Measurements from ENCODE around the gene MUC5AC.
"Not testable (repeated sequence)": the region's sequence is repeated elsewhere in the genome, so short reads cannot be mapped to it uniquely, and the experiment has no call there.

DNA sequence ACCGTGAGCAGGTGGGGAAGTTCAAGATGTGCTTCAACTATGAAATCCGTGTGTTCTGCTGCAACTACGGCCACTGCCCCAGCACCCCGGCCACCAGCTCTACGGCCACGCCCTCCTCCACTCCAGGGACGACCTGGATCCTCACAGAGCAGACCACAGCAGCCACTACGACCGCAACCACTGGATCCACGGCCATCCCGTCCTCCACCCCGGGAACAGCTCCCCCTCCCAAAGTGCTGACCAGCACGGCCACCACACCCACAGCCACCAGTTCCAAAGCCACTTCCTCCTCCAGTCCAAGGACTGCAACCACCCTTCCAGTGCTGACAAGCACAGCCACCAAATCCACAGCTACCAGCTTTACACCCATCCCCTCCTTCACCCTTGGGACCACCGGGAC lies 88.0 kb downstream of the MUC5AC start:
- TF ChIP-seq, protein P1, sequence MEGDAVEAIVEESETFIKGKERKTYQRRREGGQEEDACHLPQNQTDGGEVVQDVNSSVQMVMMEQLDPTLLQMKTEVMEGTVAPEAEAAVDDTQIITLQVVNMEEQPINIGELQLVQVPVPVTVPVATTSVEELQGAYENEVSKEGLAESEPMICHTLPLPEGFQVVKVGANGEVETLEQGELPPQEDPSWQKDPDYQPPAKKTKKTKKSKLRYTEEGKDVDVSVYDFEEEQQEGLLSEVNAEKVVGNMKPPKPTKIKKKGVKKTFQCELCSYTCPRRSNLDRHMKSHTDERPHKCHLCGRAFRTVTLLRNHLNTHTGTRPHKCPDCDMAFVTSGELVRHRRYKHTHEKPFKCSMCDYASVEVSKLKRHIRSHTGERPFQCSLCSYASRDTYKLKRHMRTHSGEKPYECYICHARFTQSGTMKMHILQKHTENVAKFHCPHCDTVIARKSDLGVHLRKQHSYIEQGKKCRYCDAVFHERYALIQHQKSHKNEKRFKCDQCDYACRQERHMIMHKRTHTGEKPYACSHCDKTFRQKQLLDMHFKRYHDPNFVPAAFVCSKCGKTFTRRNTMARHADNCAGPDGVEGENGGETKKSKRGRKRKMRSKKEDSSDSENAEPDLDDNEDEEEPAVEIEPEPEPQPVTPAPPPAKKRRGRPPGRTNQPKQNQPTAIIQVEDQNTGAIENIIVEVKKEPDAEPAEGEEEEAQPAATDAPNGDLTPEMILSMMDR (IDR thresholded peaks at IDR 0.05), result not testable (repeated sequence)
- not testable (repeated sequence) for TF ChIP-seq POLR2A (IDR thresholded peaks at IDR 0.05)
